Retinal pigment epithelial cell (primary cell): ENCODE results near the gene INHA.

Experiments used
- DNase-seq: peaks from one replicate; pipeline ENCODE4 v3.0.0-alpha.2; 2010; ENCODE audit warnings: low read depth
- H3K4me3 ChIP-seq: 2 replicates; pipeline ENCODE4 v1.5.1; 2011; ENCODE audit warnings: mild to moderate bottlenecking, low read length, control low read depth, moderate library complexity
- CTCF ChIP-seq: conservative IDR thresholded peaks from 2 replicates; pipeline ENCODE4 v1.5.1; 2011; ENCODE audit warnings: low read depth, low read length, control low read depth, inconsistent platforms

The INHA gene

DNA sequence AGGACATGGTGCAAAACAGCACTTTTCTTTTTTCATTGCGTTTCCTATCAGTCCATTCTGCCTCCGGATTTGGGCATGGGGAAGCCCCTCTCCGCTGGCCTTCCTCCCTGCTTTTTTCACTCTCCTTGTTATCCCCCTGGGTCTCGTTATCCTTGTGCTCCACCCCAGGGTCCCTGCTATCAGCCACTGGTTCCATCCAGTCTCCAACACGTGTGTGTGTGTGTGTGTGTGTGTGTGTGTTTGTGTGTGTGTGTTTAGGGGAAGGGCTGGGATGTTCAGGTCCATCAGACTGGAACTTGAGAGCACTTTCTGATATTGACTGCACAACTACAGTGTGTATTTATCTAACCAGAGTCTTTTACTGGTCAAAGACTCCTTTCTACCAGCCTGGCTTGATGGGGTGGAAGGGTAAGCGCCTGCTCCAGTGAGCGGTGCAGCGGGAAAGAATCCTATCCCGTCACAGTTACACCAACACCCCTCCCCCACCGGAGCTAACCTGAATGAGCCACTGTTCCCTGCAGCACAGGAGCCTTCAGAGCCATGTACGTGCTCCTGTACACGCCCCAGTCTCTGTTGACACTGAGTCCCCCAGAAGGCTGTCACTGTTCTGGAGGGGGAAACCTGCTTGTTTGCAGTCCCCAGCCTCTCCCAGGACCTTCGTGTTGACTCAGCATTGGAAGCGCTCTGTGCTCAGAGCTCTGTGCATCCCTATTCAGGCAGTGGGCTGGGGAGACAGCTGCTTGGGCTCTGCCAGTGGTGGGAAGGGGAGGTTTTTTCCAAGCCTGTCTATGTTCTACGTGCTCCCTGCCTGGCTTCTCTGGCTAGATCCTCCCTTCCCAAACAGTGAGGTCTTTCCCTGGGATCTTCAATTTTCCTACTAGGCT is 4.6 kb downstream of the INHA start:
- DNase-seq, result no peak
- H3K4me3 ChIP-seq, result no peak overlapping the region

DNA sequence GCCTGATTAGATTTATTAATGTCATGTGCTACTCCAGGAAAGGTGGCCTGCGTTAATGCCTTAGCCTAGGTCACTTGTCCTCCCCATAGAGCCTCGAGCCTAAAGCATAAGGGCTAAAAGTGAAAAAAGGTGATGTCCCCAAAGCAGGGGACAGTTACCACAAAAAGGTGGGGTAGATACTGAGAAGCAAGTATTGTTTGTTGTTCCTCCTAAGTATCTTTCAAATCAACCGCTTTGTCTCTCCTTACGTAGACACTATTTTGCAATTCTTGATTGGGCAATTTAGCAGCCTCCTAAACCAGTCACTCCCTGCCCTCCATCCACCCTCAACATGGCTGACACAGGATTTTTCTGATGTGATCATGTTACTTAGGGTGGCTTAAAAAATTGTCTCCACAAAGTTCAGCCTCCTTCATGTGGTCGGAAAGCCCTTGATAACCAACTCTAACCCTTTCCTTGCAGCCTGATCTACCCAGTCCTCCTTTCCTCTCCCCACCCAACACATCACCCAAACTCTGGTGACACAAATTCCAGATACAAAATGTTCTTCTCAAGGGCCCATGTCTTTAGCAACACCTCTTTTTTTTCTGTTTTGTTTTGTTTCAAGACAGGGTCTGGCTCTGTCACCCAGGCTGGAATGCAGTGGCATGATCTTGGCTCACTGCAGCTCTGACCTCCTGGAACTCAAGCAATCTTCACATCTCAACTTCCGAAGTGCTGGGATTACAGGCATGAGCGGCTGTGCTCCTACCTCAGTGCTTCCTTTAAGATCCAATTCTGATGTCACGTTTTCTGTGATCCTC is 6.9 kb downstream of the INHA start:
- DNase-seq, result no peak
- no peak for TF ChIP-seq CTCF
- no peak overlapping the region for H3K4me3 ChIP-seq

More for the DNA sequence above, 4.6 kb downstream of the INHA start:
- no peak for TF ChIP-seq CTCF

DNA sequence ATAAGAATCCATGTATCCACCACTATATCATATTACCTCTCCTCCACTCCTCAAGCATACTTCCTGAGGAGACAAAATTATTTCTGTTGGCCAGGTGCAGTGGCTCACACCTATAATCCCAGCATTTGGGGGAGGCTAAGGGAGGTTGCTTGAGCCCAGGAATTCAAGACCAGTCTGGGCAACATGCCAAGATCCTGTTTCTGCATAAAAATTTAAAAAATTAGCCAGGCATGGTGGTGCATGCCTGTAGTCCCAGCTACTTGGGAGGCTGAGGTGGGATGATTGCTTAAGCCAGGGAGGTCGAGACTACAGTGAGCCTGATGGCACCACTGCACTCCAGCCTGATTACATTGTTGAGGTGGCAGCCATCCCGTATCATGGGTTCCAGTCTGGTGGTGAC is 9.2 kb downstream of the INHA start:
- no peak for TF ChIP-seq CTCF
- DNase-seq, result no peak
- no peak overlapping the region for H3K4me3 ChIP-seq

- H3K4me3 ChIP-seq, result no peak overlapping the region
- no peak for DNase-seq
- TF ChIP-seq CTCF, result no peak
Observed at GRCh38 chr2:219591091-219591490, 19.0 kb downstream of the INHA start.

DNA sequence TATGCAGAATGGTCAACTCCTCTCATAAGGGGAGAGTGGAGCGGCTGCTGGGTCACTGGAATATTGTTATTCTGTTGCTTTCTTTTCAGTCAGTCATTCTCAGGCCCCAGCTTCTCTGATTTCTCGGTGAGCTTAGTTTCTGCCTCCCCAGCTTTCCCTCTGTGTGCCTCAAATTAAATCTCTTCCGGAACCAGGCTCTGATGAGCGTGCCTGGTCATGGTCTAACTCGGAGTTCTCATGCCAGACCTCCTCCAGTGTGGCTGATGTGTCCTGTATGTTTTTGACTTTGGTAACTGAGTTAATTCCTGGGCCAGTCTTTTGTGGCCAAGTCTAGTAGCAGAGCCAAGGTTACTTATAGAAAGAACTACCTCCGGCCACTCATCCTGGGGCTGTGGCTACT is 20.6 kb downstream of the INHA start:
- no peak for TF ChIP-seq CTCF
- no peak overlapping the region for H3K4me3 ChIP-seq
- DNase-seq, result no peak

GRCh38 chr2:219593154-219593553 is 21.0 kb downstream of the INHA start:
- DNase-seq, result no peak
- TF ChIP-seq CTCF, result no peak
- H3K4me3 ChIP-seq, result no peak overlapping the region
